Measurements from ENCODE around the gene KAZN. TPM values are rescaled to one million over a fixed set of nuclear protein-coding genes. Genes with fewer than 3 reads are reported as not detected.

KAZN gene
- total and polyA plus RNA-seq, 11 donors: 0.65 to 6.5 (median 2.3) TPM

DNA sequence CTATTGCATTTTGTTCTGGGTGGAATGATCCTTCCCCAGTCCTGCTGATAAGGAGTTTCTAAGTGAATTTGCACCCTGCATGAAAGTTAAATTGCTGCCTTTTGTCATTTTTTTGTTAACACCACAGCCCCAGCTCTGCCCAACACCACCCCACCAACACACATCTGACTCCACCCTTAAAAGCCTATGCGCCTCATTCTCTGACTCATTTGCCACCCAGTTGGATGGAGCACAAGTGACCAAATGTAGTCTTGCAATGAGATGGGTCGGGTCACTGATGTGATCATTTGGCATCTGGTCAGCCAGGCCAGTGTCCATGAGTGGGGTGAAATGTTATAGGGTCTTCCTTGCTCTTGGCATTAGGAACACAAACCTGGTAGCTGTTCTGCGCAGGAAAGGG, 256.8 kb downstream of the KAZN start:
- no peak for ATAC-seq
- no peaks in the 10 kb centered on the region for H3K36me3 ChIP-seq
- intact Hi-C loops (cut with DNase I): no loop called here
- WGBS, 4 donors: 68 to 81% (median 70%) methylated on average over 3 of the region's 3 CpGs
- no peak overlapping the region for H3K27ac ChIP-seq
- H3K4me1 ChIP-seq: no peaks in the 10 kb centered on the region
- H3K4me3 ChIP-seq: no peak overlapping the region
- no peaks in the 10 kb centered on the region for H3K9me3 ChIP-seq
- DNase-seq: no peak
- TF ChIP-seq, protein P1, sequence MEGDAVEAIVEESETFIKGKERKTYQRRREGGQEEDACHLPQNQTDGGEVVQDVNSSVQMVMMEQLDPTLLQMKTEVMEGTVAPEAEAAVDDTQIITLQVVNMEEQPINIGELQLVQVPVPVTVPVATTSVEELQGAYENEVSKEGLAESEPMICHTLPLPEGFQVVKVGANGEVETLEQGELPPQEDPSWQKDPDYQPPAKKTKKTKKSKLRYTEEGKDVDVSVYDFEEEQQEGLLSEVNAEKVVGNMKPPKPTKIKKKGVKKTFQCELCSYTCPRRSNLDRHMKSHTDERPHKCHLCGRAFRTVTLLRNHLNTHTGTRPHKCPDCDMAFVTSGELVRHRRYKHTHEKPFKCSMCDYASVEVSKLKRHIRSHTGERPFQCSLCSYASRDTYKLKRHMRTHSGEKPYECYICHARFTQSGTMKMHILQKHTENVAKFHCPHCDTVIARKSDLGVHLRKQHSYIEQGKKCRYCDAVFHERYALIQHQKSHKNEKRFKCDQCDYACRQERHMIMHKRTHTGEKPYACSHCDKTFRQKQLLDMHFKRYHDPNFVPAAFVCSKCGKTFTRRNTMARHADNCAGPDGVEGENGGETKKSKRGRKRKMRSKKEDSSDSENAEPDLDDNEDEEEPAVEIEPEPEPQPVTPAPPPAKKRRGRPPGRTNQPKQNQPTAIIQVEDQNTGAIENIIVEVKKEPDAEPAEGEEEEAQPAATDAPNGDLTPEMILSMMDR (IDR thresholded peaks at IDR 0.05): no peak
- TF ChIP-seq POLR2A (IDR thresholded peaks at IDR 0.05): no peak
- peaks cover 0 to 18% (median 0%) of the 10 kb centered on the region in 9 donors for H3K27me3 ChIP-seq

- TF ChIP-seq, protein P1 (IDR thresholded peaks at IDR 0.05): no peak
- TF ChIP-seq POLR2A (IDR thresholded peaks at IDR 0.05): no peak
- Histone ChIP-seq H3K4me3 (no peak overlapping the region), H3K27me3 (peaks cover 0 to 15% (median 0%) of the 10 kb centered on the region in 9 donors), H3K4me1 (no peaks in the 10 kb centered on the region), H3K36me3 (no peaks in the 10 kb centered on the region), H3K27ac (no peak overlapping the region), H3K9me3 (no peaks in the 10 kb centered on the region)
- WGBS, 4 donors: 78 to 89% (median 87%) methylated on average over 6 of the region's 6 CpGs
- no peak for ATAC-seq
- intact Hi-C loops (cut with DNase I): no loop called here
- DNase-seq: no peak
Observed at GRCh38 chr1:14855801-14856200, 257.3 kb downstream of the KAZN start.

DNA sequence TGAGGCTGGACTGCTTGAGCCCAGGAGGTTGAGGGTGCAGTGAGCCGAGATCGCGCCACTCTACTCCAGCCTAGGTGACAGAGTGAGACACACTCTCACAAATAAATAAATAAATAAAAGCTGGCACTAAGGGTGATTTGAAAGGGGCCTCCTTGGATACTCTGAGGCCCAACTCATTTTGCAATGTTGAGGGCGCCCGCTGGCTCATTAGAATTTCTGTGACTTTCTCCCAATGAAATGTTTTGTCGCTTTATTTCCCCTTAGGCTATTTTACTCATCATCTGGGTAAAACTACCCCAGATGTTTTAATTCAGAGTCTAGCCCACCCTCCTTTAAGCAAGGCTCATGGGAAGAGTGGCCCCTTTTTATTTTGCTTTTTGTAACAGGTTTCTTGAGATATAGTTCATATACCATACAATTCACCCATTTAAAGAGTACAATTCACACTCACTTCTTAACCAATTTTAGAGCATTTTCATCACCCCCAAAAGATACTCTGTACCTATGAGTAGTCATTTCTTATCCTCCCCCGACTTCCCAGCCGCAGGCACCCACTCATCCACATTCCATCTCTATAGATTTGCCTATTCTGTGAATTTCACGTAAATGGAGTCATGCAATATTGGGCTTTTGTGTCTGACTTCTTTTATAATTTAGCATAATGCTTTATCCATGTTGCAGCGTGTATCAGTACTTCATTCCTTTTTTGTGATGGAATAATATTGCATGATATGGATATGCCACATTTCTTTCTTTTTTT, 259.1 kb downstream of the KAZN start:
- no peak for TF ChIP-seq POLR2A (IDR thresholded peaks at IDR 0.05)
- TF ChIP-seq, protein P1 (IDR thresholded peaks at IDR 0.05): no peak
- Histone ChIP-seq H3K9me3 (no peaks in the 10 kb centered on the region), H3K36me3 (no peaks in the 10 kb centered on the region), H3K27ac (no peak overlapping the region), H3K4me3 (no peak overlapping the region), H3K4me1 (no peaks in the 10 kb centered on the region), H3K27me3 (peaks cover 0 to 18% (median 0%) of the 10 kb centered on the region in 9 donors)
- intact Hi-C loops (cut with DNase I): no loop called here
- DNase-seq: no peak
- 89 to 94% (median 92%) methylated on average over 10 of the region's 10 CpGs for WGBS, 4 donors
- no peak for ATAC-seq

DNA sequence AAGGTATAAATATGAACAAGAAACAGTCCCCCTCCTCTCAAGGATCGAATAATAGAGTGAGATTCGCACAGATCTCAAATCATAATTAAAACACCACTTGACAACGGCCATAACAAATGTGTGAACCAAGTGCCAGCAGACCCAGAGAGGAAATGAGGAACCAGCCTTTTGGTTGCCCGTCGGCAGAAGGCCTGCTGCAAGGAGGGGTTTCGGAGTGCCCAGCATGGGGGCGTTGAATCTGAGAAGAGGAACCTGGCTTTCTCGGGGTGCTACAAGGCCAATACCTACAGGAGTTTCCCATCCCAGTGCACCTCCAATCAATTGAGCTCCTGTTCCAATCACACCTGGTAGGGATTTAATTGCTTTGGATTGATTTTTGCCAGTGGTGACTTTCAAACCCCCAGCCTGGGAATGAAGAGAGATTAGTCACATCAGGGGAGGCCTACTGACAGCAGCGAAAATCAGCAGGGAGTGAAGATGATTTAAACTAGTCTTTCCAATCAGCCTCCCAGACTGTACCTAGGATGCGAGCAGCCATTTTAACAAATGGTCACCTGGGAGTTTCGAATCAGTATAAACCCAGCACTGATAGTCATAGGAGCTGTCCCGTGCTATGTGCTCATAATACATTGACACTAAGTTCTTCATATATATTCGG, 263.8 kb downstream of the KAZN start:
- H3K4me3 ChIP-seq: no peak overlapping the region
- DNase-seq (no peak), ATAC-seq (no peak)
- no peaks in the 10 kb centered on the region for H3K9me3 ChIP-seq
- H3K4me1 ChIP-seq: no peaks in the 10 kb centered on the region
- intact Hi-C loops (cut with DNase I): no loop called here
- H3K27me3 ChIP-seq: peaks cover 0 to 38% (median 0%) of the 10 kb centered on the region in 9 donors
- 65 to 70% (median 68%) methylated on average over 13 of the region's 13 CpGs for WGBS, 4 donors
- H3K36me3 ChIP-seq: no peaks in the 10 kb centered on the region
- TF ChIP-seq, protein P1 (IDR thresholded peaks at IDR 0.05): no peak
- TF ChIP-seq POLR2A (IDR thresholded peaks at IDR 0.05): no peak
- H3K27ac ChIP-seq: no peak overlapping the region
